A549 (cell line): ENCODE measurements around the gene CARD11. TPM values are rescaled to one million over a fixed set of nuclear protein-coding genes. Genes with fewer than 3 reads are reported as not detected.

Experiments
- ATAC-seq, 2 experiments: fragments of 200-7000 bp in 1 of 2; fragments of >200 bp in 1 of 2; cut with Nextera tagmentation in 1 of 2; cut with Tn5 transposase in 1 of 2; 3 replicates each; pipeline versions ENCODE4 v1.8.0 to v1.9.1; 2018 to 2020; ENCODE audit warnings: mild to moderate bottlenecking in 1 of 2, moderate library complexity in 1 of 2
- CTCF ChIA-PET: fragments of 300-600 bp; sonication (Branson Sonifier 250); formaldehyde crosslinking; extraction: SDS; loops from one replicate; lab custom pipeline; 2021; ENCODE audit warnings: antibody characterized with exemption, inconsistent platforms; lab: Yijun Ruan, JAX
- POLR2A ChIA-PET: fragments of 350-600 bp; formaldehyde crosslinking; extraction: SDS; loops from one replicate; lab custom pipeline; 2021; ENCODE audit warnings: antibody characterized with exemption, inconsistent platforms; lab: Yijun Ruan, JAX
- DNase-seq, 2 experiments: peaks; one replicate each; pipeline versions ENCODE4 v3.0.0 to v3.0.0-alpha.2; 2011 to 2016; ENCODE audit warnings: low read depth in 1 of 2, low spot score in 1 of 2
- FAIRE-seq: peaks from 2 replicates; lab custom pipeline; 2011; peaks lifted over from hg19 to GRCh38; lab: Jason Lieb, UNC
- H3K27ac ChIP-seq, 2 experiments: fragments of >200 bp; sonication (Bioruptor Twin); formaldehyde crosslinking; 3 replicates each; pipeline ENCODE4 v1.5.1; 2016 to 2017
- H3K4me1 ChIP-seq: fragments of >200 bp; sonication (Bioruptor Twin); formaldehyde crosslinking; 3 replicates; pipeline ENCODE4 v1.6.1; 2016
- H3K4me2 ChIP-seq: fragments of >200 bp; sonication (Bioruptor Twin); formaldehyde crosslinking; 3 replicates; pipeline ENCODE4 v1.6.1; 2016
- H3K4me3 ChIP-seq: fragments of >200 bp; sonication (Bioruptor Twin); formaldehyde crosslinking; 3 replicates; pipeline ENCODE4 v1.5.1; 2016
- H3K9me3 ChIP-seq: fragments of >200 bp; sonication (Bioruptor Twin); formaldehyde crosslinking; 3 replicates; pipeline ENCODE4 v1.6.1; 2016
- BCL3 ChIP-seq: fragments of >200 bp; sonication (Bioruptor Twin); formaldehyde crosslinking; IDR thresholded peaks from 3 replicates; pipeline ENCODE4 v1.6.1; 2016
- BHLHE40 ChIP-seq: IDR thresholded peaks from 2 replicates; pipeline ENCODE4 v1.6.1; 2012; ENCODE audit warnings: low read depth, low read length, inconsistent platforms
- CBX2 ChIP-seq: fragments of 200-600 bp; sonication (generic); IDR thresholded peaks from 2 replicates; pipeline ENCODE4 v1.6.1; 2016; ENCODE audit warnings: low read depth, mild to moderate bottlenecking, borderline replicate concordance
- CHD2 ChIP-seq: fragments of 150-350 bp; IDR thresholded peaks from 2 replicates; pipeline ENCODE4 v1.6.1; 2014; ENCODE audit warnings: low read length; ENCODE audit not compliant: partially characterized antibody
- CTCF ChIP-seq: fragments of >200 bp; sonication (Bioruptor Twin); formaldehyde crosslinking; IDR thresholded peaks from 3 replicates; pipeline ENCODE4 v1.5.1; 2016
- EHMT2 ChIP-seq: fragments of 200-600 bp; sonication (generic); IDR thresholded peaks from 2 replicates; pipeline ENCODE4 v1.6.1; 2016; ENCODE audit warnings: antibody characterized with exemption, low read depth, mild to moderate bottlenecking, moderate library complexity
- ELK1 ChIP-seq: fragments of 150-350 bp; IDR thresholded peaks from 2 replicates; pipeline ENCODE4 v1.6.1; 2014; ENCODE audit warnings: low read depth, mild to moderate bottlenecking, low read length
- FOSL2 ChIP-seq, 2 experiments: fragments of 450-650 bp in 1 of 2; fragments of >200 bp in 1 of 2; sonication (Bioruptor Twin) in 1 of 2; formaldehyde crosslinking; IDR thresholded peaks; 2 replicates each; pipeline versions ENCODE4 v1.5.0 to v1.6.1; 2016 to 2020; ENCODE audit warnings: mild to moderate bottlenecking in 1 of 2, moderate library complexity in 1 of 2
- FOXS1 ChIP-seq: fragments of 250-450 bp; sonication (Bioruptor Pico); IDR thresholded peaks from 2 replicates; pipeline ENCODE4 v1.5.0; 2020; ENCODE audit warnings: mild to moderate bottlenecking, moderate library complexity
- GATA3 ChIP-seq: IDR thresholded peaks from 2 replicates; pipeline ENCODE4 v1.6.1; 2012; ENCODE audit warnings: borderline replicate concordance
- HDAC2 ChIP-seq: fragments of 200-600 bp; sonication (generic); IDR thresholded peaks from 2 replicates; pipeline ENCODE4 v1.6.1; 2016
- HMGXB4 ChIP-seq: fragments of 250-450 bp; sonication (Bioruptor Pico); IDR thresholded peaks from 2 replicates; pipeline ENCODE4 v1.5.0; 2021; ENCODE audit warnings: mild to moderate bottlenecking, moderate library complexity, borderline replicate concordance
- JUN ChIP-seq, 2 experiments: fragments of >200 bp; sonication (Bioruptor Twin); formaldehyde crosslinking; IDR thresholded peaks; 2 replicates in 1 of 2; 3 replicates in 1 of 2; pipeline ENCODE4 v1.6.1; 2016 to 2017
- JUNB ChIP-seq: fragments of >200 bp; sonication (Bioruptor Twin); formaldehyde crosslinking; IDR thresholded peaks from 2 replicates; pipeline ENCODE4 v1.6.1; 2016
- KDM1A ChIP-seq: fragments of 200-600 bp; sonication (generic); IDR thresholded peaks from 2 replicates; pipeline ENCODE4 v1.6.1; 2016; ENCODE audit warnings: low read depth, mild to moderate bottlenecking
- KDM5A ChIP-seq: fragments of 200-600 bp; sonication (generic); IDR thresholded peaks from 2 replicates; pipeline ENCODE4 v1.6.1; 2016; ENCODE audit warnings: antibody characterized with exemption, mild to moderate bottlenecking
- MAFK ChIP-seq: fragments of 450-650 bp; IDR thresholded peaks from 2 replicates; pipeline ENCODE4 v1.6.1; 2014; ENCODE audit not compliant: partially characterized antibody
- MAZ ChIP-seq: fragments of 150-350 bp; IDR thresholded peaks from 2 replicates; pipeline ENCODE4 v1.6.1; 2014; ENCODE audit warnings: antibody characterized with exemption, low read depth, low read length, borderline replicate concordance
- NFE2L2 ChIP-seq: fragments of 150-350 bp; conservative IDR thresholded peaks from 2 replicates; pipeline ENCODE4 v1.6.1; 2014; ENCODE audit warnings: low read length
- POLR2A ChIP-seq: IDR thresholded peaks from 2 replicates; pipeline ENCODE4 v1.6.1; 2012; ENCODE audit warnings: mild to moderate bottlenecking, low read length
- POLR2AphosphoS2 ChIP-seq: conservative IDR thresholded peaks from 2 replicates; pipeline ENCODE4 v1.6.1; 2012; ENCODE audit warnings: low read length, improper control_type of control experiment, inconsistent platforms
- RAD21 ChIP-seq, 2 experiments: fragments of >200 bp in 1 of 2; sonication (Bioruptor Twin) in 1 of 2; formaldehyde crosslinking in 1 of 2; IDR thresholded peaks in 1 of 2; conservative IDR thresholded peaks in 1 of 2; 2 replicates in 1 of 2; 3 replicates in 1 of 2; pipeline ENCODE4 v1.6.1; 2012 to 2018; ENCODE audit warnings: inconsistent platforms in 1 of 2
- RARB ChIP-seq: fragments of 250-450 bp; sonication (Bioruptor Pico); IDR thresholded peaks from 2 replicates; pipeline ENCODE4 v1.8.0; 2021; ENCODE audit warnings: mild to moderate bottlenecking, moderate library complexity
- SREBF2 ChIP-seq: fragments of 450-650 bp; IDR thresholded peaks from 2 replicates; pipeline ENCODE4 v1.6.1; 2014; ENCODE audit warnings: mild to moderate bottlenecking, moderate library complexity
- TP53 ChIP-seq: fragments of 250-450 bp; sonication (Bioruptor Pico); IDR thresholded peaks from 2 replicates; pipeline ENCODE4 v1.5.0; 2021; ENCODE audit warnings: mild to moderate bottlenecking, moderate library complexity
- ZC3H11A ChIP-seq: fragments of 450-650 bp; IDR thresholded peaks from 2 replicates; pipeline ENCODE4 v1.6.1; 2014; ENCODE audit warnings: antibody characterized with exemption, mild to moderate bottlenecking
- ZFP36 ChIP-seq: fragments of 450-650 bp; IDR thresholded peaks from 2 replicates; pipeline ENCODE4 v1.6.1; 2014; ENCODE audit warnings: borderline replicate concordance; ENCODE audit not compliant: partially characterized antibody
- ZNF302 ChIP-seq: fragments of 250-450 bp; sonication (Bioruptor Pico); IDR thresholded peaks from 2 replicates; pipeline ENCODE4 v1.9.0; 2021; ENCODE audit warnings: inconsistent platforms, mild to moderate bottlenecking, moderate library complexity
- WGBS: methylation state at CpG from one replicate; pipeline ENCODE4 v1.1.6; 2017; ENCODE audit errors: missing lambda C conversion rate; 5-methylcytosine and 5-hydroxymethylcytosine counted together
- polyA plus RNA-seq, 4 experiments: library from polyadenylated mRNA; depleted of rRNA in 3 of 4; stranded (reverse); fragments of >200 nt; fragmentation: RNase III in 1 of 4; extraction: RNeasy Plus Mini Kit Qiagen cat#74134 plus additional on column Dnase treatment in 1 of 4; gene quantifications; 2 replicates in 3 of 4; 3 replicates in 1 of 4; pipeline ENCODE4 v1.2.3, GENCODE V29; 2011 to 2017

Gene CARD11
- polyA plus RNA-seq, 2 of the 4 experiments (the other 2 are of a cell fraction), result 0.48 to 1.1 TPM

GRCh38 chr7:3011211-3011852, 32.3 kb downstream of the CARD11 start:
- no peak for FAIRE-seq
- H3K27ac ChIP-seq, result no peak overlapping the region
- CTCF ChIA-PET, result interaction anchor here (1.0 to 1.2 kb wide), 2 partner anchors 143 to 145 kb away, joined by 3 read pairs; no protein-coding TSS in a partner anchor

GRCh38 chr7:3010161-3010560, 33.5 kb downstream of the CARD11 start:
- DNase-seq (no peak), FAIRE-seq (no peak), ATAC-seq (no peak)
- no peaks in the 10 kb centered on the region for H3K4me1 ChIP-seq
- H3K9me3 ChIP-seq, result no peaks in the 10 kb centered on the region
- no peak overlapping the region for H3K27ac ChIP-seq
- 33% methylated on average over 7 of the region's 7 CpGs for WGBS
- no peak overlapping the region for H3K4me3 ChIP-seq
- ChIA-PET POLR2A (no interaction called here), CTCF (interaction anchor here (1.2 kb wide), 1 partner anchor 144 kb away, joined by 3 read pairs; no protein-coding TSS in a partner anchor)
- no peak overlapping the region for H3K4me2 ChIP-seq
- TF ChIP-seq ZNF302 (no peak), HMGXB4 (CRISPR knock-in tag) (no peak), JUN (IDR thresholded peaks at IDR 0.05) (no peak), HDAC2 (no peak), CBX2 (no peak), GATA3 (no peak), MAFK (no peak), ZC3H11A (no peak), FOXS1 (CRISPR knock-in tag) (no peak), NFE2L2 (no peak), POLR2AphosphoS2 (no peak), SREBF2 (no peak), BCL3 (no peak)

More at GRCh38 chr7:3011211-3011852, 32.3 kb downstream of the CARD11 start:
- TF ChIP-seq JUNB, result no peak
- Histone ChIP-seq H3K4me3 (no peak overlapping the region), H3K4me2 (no peak overlapping the region), H3K4me1 (no peaks in the 10 kb centered on the region), H3K9me3 (no peaks in the 10 kb centered on the region)
- WGBS, result 57% methylated on average over 5 of the region's 5 CpGs
- ATAC-seq, result no peak
- POLR2A ChIA-PET, result no interaction called here
- no peak for DNase-seq

- WGBS, result 72% methylated on average over 12 of the region's 12 CpGs
- ATAC-seq (no peak), FAIRE-seq (no peak), DNase-seq (no peak)
- no peak for TF ChIP-seq FOSL2 (IDR thresholded peaks at IDR 0.05)
- no peak for TF ChIP-seq FOSL2 (CRISPR knock-in tag; IDR thresholded peaks at IDR 0.05)
- no peak for TF ChIP-seq BHLHE40
- no peak for TF ChIP-seq ZFP36
- TF ChIP-seq TP53 (CRISPR knock-in tag), result no peak
- no peak for TF ChIP-seq RARB
- no peak for TF ChIP-seq ZC3H11A
- no peak for TF ChIP-seq RAD21 (conservative IDR thresholded peaks at IDR 0.05 in 1 of 2, IDR thresholded peaks at IDR 0.05 in 1 of 2)
- TF ChIP-seq MAZ, result no peak
- TF ChIP-seq KDM1A, result no peak
- no peak for TF ChIP-seq EHMT2
- no peak for TF ChIP-seq CTCF
- no peak for TF ChIP-seq POLR2A
- no peak for TF ChIP-seq ELK1
- TF ChIP-seq HDAC2, result no peak
- TF ChIP-seq KDM5A, result no peak
- TF ChIP-seq CHD2, result no peak
- Histone ChIP-seq H3K4me3 (no peak overlapping the region), H3K4me1 (no peaks in the 10 kb centered on the region), H3K4me2 (no peak overlapping the region), H3K9me3 (no peaks in the 10 kb centered on the region), H3K27ac (no peak overlapping the region)
- ChIA-PET POLR2A (no interaction called here), CTCF (no interaction called here)
Measured at GRCh38 chr7:3009086-3009485, 34.6 kb downstream of the CARD11 start.
